Ishikawa (cell line): ENCODE results near the gene KRT36.

Experiments used
- CREB1 ChIP-seq: IDR thresholded peaks from 2 replicates; pipeline ENCODE4 v1.6.1; 2012; ENCODE audit warnings: low read depth
- EGR1 ChIP-seq: IDR thresholded peaks from 2 replicates; pipeline ENCODE4 v1.6.1; 2012
- EP300 ChIP-seq: IDR thresholded peaks from 2 replicates; pipeline ENCODE4 v1.6.1; 2012; ENCODE audit warnings: borderline replicate concordance
- MAX ChIP-seq: IDR thresholded peaks from 2 replicates; pipeline ENCODE4 v1.6.1; 2012
- RAD21 ChIP-seq: IDR thresholded peaks from 2 replicates; pipeline ENCODE4 v1.6.1; 2012; ENCODE audit warnings: low read depth
- REST ChIP-seq: IDR thresholded peaks from 2 replicates; pipeline ENCODE4 v1.6.1; 2012; ENCODE audit warnings: low read depth, mild to moderate bottlenecking
- TCF12 ChIP-seq: IDR thresholded peaks from 2 replicates; pipeline ENCODE4 v1.6.1; 2012; ENCODE audit warnings: low read depth
- USF1 ChIP-seq: IDR thresholded peaks from 2 replicates; pipeline ENCODE4 v1.6.1; 2012
- YY1 ChIP-seq: IDR thresholded peaks from 2 replicates; pipeline ENCODE4 v1.6.1; 2012; ENCODE audit warnings: low read depth
- ZBTB7A ChIP-seq: IDR thresholded peaks from 2 replicates; pipeline ENCODE4 v1.6.1; 2012; ENCODE audit warnings: low read depth

- TF ChIP-seq USF1, result no peak
- TF ChIP-seq YY1, result no peak
- TF ChIP-seq MAX, result no peak
- TF ChIP-seq REST, result no peak
- TF ChIP-seq ZBTB7A, result no peak
- no peak for TF ChIP-seq EP300
- no peak for TF ChIP-seq CREB1
- no peak for TF ChIP-seq TCF12
- TF ChIP-seq EGR1, result no peak
- TF ChIP-seq RAD21, result no peak
These were observed 4.5 kb downstream of the KRT36 start for GRCh38 chr17:41484920-41485904.
